GM03348 (cell line): ENCODE results near the gene LSM12.

Experiments used
- DNase-seq: peaks from one replicate; pipeline ENCODE4 v3.0.0; 2012; ENCODE audit warnings: low spot score

LSM12 gene

DNA sequence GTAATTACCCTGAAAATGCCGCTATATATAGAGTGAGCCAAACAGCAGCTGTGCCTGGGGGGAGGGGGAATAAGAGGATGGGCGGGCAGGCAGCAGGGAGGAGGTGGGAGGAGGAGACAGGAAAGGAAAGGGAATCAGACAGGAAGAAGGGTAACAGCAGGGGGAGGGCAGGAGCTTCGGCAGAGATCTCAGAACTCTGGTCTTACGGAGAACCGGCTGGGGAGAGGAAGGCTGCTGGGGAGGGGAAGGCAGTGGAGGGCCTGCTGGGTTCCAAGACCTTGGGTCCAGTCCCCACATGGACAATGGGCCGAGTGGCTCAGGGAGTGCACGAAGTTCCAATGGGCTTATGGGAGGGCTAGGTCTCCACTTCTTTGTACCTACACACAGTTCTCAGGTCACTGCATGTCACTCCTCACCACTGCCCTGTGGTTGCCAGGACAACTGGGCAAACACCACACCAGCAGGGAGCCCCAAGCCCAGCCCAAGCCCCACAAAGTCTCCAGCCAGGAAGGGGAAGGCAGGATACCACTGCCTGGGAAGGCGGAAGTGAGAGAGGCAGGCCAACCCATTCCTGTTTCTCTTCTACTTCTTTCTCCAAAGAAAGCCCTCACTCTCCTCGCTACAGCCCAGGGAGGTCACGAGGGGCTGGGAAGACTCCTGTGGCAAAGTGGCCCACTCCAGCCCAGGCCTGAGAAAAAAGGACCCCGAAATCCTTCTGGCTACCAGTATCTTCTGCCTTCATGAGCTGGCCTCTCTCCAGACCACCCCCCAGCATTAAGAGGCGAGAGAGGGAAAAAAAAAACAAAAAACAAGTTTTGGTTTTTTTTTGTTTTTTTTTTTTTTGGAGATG is 29.4 kb upstream of the LSM12 start:
- peak; percentile 91 for DNase-seq

DNA sequence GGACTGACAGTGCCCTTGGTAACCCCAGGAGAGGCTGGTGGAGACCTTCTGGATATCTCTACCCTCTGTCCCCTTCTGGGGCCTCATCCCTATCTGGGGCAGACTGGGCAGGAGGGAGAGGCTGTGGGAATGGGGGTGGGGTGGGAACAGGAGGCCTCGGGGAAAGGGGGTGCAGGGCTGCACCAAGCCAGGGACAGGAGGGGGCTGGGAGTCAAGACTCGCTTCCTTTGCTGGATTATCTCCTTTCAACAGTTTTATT is 28.8 kb upstream of the LSM12 start:
- no peak for DNase-seq

DNA sequence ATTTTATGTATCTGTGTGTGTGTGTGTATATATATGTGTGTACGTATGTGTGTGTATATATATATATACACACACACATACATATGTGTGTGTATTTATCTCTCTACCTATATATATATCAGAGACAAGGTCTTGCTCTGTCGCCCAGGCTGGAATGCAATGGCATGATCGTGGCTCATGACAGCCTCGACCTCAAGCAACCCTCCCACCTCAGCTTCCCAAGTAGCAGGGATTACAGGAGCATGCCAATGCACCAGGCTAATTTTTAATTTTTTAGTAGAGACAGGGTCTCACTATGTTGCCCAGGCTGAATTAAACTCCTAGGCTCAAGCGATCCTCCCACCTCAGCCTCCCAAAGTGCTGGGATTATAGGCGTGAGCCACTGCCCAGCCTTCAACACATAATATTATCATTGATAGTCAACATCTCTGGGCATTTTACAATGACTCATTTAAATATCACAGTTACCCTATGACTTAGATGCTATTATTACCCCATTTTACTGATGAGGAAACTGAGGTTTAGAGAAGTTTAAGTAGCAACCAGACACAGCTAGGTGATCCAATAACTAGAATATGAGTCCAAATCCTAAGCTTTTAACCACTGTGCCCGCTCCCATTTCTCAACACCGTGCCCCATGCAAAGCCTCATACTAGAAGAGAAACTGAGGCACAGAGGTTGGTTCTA is 28.4 kb upstream of the LSM12 start:
- no peak for DNase-seq

DNA sequence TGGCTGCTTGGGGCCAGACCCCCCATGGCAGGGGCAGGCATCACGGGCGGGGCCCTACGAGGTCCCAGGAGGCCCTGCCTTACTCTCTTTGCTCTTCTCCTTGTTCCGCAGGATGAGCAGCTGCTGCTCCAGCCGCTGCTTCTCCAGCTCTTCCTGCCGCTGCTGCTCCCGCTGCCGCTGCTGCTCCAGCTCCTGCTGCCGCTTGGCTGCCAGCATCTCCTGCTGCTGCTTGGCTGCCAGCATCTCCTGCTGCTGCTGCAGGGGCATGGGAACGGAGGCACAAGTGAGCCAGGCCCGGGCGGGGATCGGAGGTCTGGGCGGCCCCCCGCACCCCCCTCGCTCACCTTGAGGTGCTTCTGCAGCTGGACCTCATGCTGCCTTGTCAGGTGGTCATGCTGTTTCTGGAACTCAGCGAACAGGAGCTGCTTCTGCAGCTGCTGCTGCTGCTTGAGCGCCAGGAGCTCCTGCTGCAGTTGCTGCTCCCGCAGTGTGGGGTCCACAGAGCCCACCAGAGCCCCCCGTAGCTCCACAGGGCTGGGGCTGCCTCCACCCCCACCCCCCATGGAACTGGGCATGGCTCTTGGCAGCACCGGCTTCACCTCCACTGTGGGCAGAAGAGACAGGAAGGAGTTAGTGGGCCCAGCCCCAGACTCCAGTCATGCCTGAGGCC is 26.9 kb upstream of the LSM12 start:
- no peak for DNase-seq

DNA sequence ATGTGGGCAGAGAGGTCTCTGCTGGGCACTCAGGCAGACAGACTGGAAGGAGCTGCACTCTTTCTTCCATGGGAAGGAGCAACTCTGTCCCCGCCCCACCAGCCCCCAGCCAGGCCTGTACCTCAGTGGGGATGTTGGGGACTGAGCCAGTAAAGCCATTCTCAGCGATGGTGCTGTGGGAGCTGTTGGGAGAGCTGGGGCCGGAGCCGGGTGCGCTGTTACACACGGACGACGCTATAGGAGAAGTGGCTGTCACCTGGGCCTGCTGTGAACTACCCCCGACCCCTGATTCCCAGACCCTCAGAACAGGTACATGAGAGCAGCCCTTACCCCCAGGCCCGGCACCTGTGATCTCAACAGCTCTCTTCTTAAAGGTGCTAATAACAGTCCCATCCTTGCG is 25.6 kb upstream of the LSM12 start:
- DNase-seq, result no peak

DNA sequence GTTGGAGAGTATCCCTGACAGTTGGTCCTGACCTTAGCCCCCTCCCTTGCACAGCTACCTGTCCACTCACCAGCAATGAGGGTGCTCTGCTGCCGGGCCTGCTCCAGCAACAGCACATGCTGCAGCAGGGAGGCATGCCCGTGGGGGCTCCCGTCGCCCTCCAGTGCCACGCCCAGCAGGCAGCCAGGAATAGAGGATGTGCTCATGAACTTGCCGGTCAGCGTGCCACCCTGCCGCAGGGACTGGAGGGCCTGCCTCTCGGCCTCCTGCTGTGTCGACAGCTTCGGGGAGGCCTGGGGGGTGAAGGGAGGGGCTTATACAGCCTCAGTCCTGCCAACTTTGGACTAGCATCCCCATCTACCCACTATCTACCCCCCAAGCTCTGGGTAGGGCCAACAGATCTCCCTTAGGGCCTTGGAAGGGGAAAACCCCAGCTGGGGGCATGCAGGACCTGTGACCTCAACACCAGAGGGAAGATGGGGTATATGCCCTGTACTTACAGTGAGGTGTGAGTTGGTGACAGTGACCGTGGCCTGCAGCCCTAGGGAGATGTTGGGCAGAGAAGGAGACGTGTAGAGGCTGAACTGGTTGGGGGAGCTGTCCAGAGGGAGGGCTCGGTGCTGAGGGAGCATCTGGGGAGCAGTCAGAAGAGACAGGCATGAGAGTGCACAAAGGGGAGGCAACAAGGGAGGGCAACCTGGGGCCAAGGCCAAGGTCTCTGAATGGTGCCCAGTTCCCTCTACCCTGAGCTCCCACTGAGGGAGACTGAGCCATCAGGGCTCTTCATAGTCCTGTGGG is 24.9 kb upstream of the LSM12 start:
- no peak for DNase-seq

DNA sequence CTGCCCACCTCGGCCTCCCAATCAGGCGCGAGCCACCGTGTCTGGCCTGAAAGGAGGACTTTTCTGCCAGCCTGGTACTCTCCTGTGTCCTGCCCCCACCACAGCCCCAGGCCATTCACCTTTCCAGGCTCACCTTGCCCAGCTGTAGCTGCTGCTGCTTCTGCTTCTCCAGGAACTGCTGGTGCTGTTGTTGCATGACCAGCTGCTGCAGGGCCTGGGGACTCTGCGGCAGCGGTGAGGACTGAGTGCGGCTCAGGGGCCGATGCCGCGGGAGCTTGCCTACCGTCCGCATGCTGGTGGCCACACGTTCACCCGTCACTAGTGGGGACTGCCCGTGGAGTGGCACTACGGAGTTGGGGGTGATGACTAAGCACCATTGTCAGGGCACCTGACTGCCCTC is 21.8 kb upstream of the LSM12 start:
- DNase-seq, result no peak

DNA sequence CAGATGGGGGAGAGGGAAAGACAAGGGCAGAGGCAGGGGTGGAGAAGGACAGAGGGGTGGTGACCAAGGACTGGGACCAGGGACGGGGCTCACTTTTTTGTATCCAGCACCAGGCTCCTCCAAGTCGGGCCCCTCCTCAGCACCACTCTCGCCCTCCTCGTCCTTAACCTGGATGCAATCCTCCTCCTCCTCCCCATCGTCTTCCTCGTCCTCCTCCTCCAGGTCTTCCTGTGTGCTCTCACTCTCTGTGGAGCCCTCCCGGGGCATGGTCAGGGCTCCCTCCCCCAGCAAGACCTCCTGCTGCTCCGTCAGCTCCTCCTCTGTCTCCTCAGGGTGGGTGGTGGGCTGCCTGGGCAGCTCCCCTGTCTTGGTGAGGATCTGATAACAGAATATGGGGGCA is 20.8 kb upstream of the LSM12 start:
- no peak for DNase-seq

DNA sequence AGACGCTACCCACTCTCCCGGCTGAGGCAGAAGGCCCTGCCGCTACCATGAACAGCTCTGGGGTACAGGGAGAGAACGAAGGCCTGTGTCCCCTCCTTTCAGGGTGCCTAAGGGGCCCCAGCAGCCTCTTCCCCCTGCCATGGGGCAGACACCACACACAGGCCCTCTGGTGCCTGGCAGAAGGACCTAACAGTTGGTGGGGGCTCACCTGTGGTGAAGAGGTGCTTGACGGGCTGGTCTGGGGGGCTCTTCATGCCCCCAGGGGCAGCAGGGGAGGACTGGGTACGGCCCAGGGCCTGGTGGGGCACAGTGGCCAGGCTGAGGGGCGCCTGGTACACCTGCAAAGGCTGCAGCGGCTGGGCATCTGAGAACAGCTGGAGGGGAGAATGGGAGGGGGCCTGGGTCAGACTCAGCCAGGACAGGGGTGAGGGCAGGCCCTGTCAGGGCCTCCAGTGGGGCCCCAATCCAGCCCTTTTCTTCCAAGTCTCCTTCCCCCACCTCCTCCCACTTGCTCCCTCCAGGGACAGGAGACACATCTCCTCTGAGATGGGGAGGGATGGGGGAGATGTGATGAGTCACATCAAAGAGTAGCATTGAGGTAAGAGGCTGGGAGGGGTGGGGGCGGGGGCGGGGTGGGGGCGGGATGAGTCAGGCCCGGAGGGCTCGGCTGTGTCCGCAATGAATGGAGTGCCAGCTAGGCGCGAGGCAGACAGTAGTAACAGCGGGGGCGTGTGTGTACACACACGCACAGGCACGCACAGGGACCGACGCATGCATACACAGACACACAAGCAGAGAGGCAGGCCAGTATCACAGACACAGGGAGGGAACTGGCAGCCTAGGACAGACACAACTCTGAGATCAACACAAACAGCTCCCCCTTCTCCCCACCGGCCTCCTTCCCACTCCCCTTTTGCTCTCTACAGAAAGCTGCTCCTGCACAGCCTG is 20.2 kb upstream of the LSM12 start:
- DNase-seq, result peak; percentile 93

DNA sequence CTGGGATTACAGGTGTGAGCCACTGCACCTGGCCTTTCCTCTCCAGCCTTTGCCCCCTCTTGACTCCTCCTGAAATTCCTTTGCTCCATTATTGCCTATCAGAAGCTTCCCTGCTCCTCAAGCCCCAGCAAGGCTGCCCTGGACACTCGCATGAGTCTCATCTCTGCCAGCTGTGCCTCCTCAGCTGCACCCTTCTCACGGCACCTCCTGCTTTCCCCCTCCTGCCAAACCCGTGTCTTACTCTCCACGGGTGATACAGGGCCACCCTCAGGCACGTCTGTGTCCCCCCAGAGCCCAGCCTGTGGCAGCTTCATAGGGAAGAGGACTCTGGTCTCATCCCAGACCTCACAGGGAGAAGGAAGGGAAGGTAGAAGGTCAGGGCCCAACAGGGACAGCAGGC is 19.4 kb upstream of the LSM12 start:
- DNase-seq, result no peak

DNA sequence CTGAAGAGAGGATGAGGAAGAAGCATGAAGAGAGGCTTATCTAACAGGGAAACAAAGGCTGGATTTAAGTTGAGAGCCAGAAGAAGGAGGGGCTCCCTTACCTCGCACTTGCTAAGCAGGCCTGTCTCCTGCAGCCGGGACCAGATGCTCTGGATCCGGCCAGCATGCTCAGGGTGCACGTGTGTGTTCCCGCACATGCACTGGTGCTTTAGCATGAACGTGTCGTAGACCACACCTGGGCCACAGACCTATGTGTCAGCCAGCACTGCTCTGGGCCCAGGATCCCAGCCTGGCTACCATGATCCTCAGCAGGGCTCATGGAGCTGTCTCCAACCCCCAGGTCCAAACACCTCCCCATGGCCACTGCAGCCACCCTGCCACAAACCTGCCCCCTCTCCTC is 18.4 kb upstream of the LSM12 start:
- DNase-seq, result no peak

DNA sequence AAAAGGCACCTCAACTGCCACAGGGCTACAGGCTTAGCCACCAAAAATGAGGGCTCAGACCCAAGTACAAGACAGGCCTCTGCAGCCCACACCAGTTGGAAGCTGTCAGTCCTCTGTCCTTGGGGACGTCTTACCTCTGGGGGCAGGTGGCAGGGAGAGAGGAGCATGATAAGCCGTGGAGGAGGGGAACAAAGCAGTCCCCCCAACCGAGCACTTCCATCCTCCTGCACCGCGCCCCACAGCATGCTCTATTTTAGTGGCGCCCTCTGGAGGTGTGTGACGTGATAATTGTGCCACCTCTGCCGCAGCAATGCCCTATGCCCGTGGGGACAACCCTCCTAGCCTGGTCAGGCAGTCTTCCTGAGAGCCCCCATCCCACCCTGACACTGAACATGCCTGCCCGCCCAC is 17.7 kb upstream of the LSM12 start:
- DNase-seq, result no peak

DNA sequence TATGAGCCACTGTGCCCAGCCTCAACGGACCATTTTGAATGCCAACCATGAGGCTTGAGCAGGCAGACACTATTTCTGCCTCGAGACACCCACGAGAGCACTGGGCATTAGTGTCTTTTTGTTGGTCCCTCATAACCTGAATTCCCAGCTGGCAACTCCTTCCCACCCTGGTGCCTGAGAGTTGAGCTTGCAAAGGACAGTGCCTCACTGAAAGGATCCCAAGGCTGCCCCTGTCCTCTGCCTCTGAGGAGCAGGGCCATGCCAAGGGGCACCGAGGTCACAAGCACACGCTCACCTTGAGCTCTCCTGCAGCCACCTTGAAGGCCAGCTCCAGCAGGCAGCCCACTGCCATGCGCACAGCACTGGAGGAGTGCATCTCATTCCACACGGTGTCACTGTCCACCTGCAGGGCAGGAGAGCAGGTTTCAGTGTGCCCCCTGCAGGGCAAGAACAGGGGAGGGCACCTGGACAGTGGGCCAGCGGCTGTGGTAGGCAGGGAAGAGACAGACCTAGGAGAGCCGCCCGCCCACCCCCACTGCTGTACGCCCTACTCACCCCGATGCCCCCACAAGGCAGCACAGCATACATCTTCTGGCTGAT is 16.9 kb upstream of the LSM12 start:
- DNase-seq, result no peak

DNA sequence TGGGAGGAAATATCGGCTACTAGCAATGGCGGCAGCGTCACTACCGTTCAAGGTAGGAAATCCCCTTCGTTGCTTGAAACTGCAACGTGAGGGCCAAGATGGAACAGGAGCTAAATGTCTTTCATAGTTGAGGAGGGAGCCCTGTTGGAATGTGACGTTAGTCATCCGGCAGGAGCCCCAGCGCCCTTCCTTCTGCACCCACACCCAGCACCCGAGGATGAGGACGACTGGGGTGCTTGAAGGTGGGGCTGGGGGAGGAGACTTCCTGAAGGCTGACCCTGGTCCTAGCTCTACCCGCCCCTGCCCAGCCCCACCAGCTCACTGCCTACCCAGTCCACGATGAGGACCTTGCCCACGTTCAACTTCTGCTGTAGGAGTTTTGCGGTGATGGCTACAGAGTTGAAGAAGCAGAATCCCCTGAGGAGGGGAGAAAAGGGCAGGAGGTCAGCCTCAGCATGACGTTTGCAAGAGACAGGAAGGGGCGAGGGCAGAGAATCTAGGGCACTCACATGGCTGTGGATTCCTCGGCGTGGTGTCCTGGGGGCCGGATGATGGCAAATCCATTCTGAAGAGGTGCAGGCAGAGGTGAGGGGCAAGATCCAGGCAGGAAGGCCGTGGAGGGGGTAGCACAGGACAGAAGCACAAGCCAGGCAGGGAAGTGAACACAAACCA is 15.9 kb upstream of the LSM12 start:
- DNase-seq, result no peak

DNA sequence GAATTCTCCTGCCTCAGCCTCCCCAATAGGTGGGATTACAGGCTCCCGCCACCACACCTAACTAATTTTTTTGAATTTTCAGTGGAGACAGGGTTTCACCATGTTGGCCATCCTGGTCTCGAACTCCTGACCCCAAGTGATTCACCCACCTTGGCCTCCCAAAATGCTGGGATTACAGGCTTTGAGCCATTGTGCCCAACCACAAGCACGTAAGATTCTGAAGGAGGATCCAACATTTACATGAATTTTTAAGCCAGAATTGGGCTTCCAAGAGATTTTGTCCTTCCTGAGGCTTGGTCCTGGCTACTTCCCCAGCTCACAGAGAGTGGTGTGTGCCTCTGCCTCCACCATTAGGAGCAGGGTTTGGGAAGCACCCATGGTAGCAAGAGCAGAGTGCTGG is 15.2 kb upstream of the LSM12 start:
- no peak for DNase-seq

DNA sequence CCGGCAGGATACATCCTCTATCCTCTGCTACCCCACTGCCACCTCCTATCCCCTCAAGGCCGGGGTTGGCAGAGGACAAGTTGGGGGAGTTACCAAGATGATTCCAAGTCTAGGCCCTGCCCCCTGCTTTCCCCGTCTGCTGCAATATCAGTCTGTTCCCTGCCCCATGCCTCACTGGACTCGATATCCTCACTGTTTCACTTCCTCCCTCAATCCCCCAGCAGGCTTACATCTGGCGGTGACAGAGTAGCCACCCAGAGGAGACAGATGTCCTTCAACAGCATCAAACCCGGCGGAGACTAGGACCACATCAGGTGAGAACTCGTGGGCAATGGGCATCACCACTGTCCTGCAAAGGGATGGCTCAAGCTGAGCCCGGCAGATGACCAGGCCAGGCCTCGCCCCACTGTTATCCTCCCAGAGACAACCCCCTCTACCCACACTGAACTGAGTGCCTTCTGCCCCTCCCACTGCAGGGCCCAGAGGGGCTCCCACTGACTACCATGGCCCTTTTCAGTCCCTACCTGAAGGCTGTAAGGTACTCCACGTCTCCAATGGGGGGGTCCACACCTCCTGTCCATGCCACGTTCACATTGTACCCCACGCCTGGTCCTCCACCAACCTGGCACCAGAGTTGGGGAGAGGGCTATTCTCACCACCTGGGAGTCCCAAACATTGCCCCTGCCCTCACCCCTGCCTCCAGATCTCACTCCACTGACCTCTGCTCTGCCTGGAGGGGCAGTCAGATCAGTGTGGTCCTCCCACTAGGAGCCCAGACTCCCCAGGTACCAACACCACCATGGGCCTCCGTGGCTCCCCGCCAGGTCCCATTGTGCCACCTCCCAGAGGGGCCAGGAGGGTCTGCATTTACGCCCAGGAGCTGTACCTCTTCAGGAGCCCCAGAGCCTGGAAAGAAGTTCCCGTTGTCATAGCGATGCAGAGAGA is 13.7 kb upstream of the LSM12 start:
- no peak for DNase-seq

DNA sequence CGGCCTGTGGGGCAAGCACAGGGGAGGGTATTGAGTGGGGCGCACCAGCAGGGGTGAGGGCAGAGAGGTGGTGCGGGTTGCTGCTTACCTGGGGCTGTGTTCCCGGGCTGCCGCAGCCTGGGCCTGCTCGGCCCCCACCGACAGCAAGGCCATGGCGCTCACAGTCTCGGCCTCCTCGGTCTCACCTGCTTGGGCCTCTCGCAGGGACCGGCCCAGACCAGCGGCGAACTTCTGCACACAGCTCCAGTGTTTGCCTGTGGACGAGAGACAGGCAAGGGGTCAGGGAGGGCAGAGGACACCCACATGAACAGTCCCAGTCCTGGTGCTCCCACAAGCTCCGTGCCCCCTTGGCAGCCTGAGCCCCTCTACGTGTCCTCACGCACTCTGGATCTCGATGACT is 11.9 kb upstream of the LSM12 start:
- DNase-seq, result no peak

DNA sequence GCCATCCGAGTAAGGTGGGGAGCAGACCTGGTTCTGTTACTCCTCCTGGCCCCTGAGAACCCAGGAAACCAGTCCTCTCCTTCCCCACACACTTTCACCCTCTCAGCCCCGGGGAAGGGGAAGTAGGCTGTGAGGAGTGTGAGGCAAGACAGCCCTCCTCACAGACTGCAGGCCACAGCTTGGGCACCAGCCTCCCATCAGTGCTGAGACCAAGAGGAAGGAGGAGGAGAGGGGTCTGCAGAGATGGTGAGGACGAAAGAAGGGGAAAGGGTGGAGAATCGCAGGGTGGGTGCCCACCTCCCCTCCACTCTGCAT is 11.1 kb upstream of the LSM12 start:
- DNase-seq, result no peak
